CD14-positive monocyte (primary cell): ENCODE results near the gene FDCSP. TPM values are rescaled to one million over a fixed set of nuclear protein-coding genes. Genes with fewer than 3 reads are reported as not detected.

ENCODE experiments used
- DNase-seq, 3 donors: peaks; one replicate each; pipeline ENCODE4 v3.0.0-alpha.2; 2011 to 2022
- H2AFZ ChIP-seq: 2 replicates; pipeline ENCODE4 v1.6.0; 2012; ENCODE audit warnings: mild to moderate bottlenecking, low read depth, low read length, inconsistent platforms; ENCODE audit not compliant: insufficient read depth, poor library complexity, severe bottlenecking
- H3K27ac ChIP-seq, 2 donors: 1 replicate in 1 of 2; 2 replicates in 1 of 2; pipeline ENCODE4 v1.5.1; 2012 to 2013; ENCODE audit warnings: low read length in 2 of 2, control low read depth in 1 of 2, inconsistent platforms in 1 of 2, low read depth in 1 of 2, mild to moderate bottlenecking in 1 of 2
- H3K27me3 ChIP-seq, 2 donors: one replicate each; pipeline versions ENCODE4 v1.6.0 to v1.6.1; 2011 to 2013; ENCODE audit warnings: low read length in 2 of 2; ENCODE audit not compliant: control insufficient read depth in 2 of 2, insufficient read depth in 2 of 2
- H3K36me3 ChIP-seq, 2 donors: replicated peaks in 1 of 2; 1 replicate in 1 of 2; 2 replicates in 1 of 2; pipeline versions ENCODE4 v1.5.1 to v1.6.1; 2012 to 2013; ENCODE audit warnings: low read length in 2 of 2, control low read depth in 1 of 2, inconsistent platforms in 1 of 2, mild to moderate bottlenecking in 1 of 2; ENCODE audit not compliant: insufficient read depth in 2 of 2, control insufficient read depth in 1 of 2
- H3K4me1 ChIP-seq, 2 donors: 1 replicate in 1 of 2; 2 replicates in 1 of 2; pipeline versions ENCODE4 v1.5.1 to v1.6.1; 2012 to 2013; ENCODE audit warnings: low read length in 2 of 2, control low read depth in 1 of 2, inconsistent platforms in 1 of 2, mild to moderate bottlenecking in 1 of 2, moderate library complexity in 1 of 2; ENCODE audit not compliant: insufficient read depth in 2 of 2, control insufficient read depth in 1 of 2
- H3K4me2 ChIP-seq: replicated peaks from 2 replicates; pipeline ENCODE3; 2012; ENCODE audit warnings: low read length, moderate library complexity, mild to moderate bottlenecking; ENCODE audit not compliant: poor library complexity, severe bottlenecking; ENCODE audit errors: extremely low read depth
- H3K4me3 ChIP-seq, 3 experiments: fragments of 200-600 bp in 1 of 3; sonication (generic) in 1 of 3; replicated peaks in 1 of 3; 1 replicate in 2 of 3; 2 replicates in 1 of 3; pipeline ENCODE4 v1.5.1; 2011 to 2013; ENCODE audit warnings: low read length in 3 of 3, mild to moderate bottlenecking in 3 of 3, control low read depth in 2 of 3, low read depth in 2 of 3, inconsistent platforms in 1 of 3, moderate library complexity in 1 of 3
- H3K79me2 ChIP-seq: 2 replicates; pipeline ENCODE4 v1.6.0; 2012; ENCODE audit warnings: mild to moderate bottlenecking, control low read depth, inconsistent platforms, low read length, moderate library complexity; ENCODE audit not compliant: insufficient read depth
- H3K9ac ChIP-seq: 2 replicates; pipeline ENCODE4 v1.6.0; 2017; ENCODE audit warnings: low read length, mild to moderate bottlenecking; ENCODE audit not compliant: insufficient read depth, poor library complexity, severe bottlenecking
- H3K9me3 ChIP-seq, 2 donors: replicated peaks in 1 of 2; 1 replicate in 1 of 2; 2 replicates in 1 of 2; pipeline versions ENCODE4 v1.5.1 to v1.6.1; 2012 to 2013; ENCODE audit warnings: low read length in 2 of 2, control low read depth in 1 of 2; ENCODE audit not compliant: control insufficient read depth in 1 of 2, insufficient read depth in 1 of 2
- H4K20me1 ChIP-seq: 2 replicates; pipeline ENCODE4 v1.6.0; 2012; ENCODE audit warnings: mild to moderate bottlenecking, low read length, control low read depth, moderate library complexity; ENCODE audit not compliant: insufficient read depth
- H3K27ac Mint-ChIP-seq, 7 donors: one replicate each; pipeline ENCODE4 v1.8.0; 2020; ENCODE audit warnings: mild to moderate bottlenecking in 7 of 7, mixed read lengths in 7 of 7, moderate library complexity in 6 of 7, inconsistent platforms in 2 of 7
- H3K27me3 Mint-ChIP-seq, 3 donors: one replicate each; pipeline ENCODE4 v1.8.0; 2021 to 2022; ENCODE audit warnings: low read depth in 3 of 3, mild to moderate bottlenecking in 3 of 3, mixed read lengths in 3 of 3, moderate library complexity in 3 of 3, inconsistent platforms in 1 of 3
- H3K36me3 Mint-ChIP-seq, 2 donors: one replicate each; pipeline ENCODE4 v1.8.0; 2020; ENCODE audit warnings: mixed read lengths in 2 of 2, inconsistent platforms in 1 of 2, mild to moderate bottlenecking in 1 of 2
- H3K4me1 Mint-ChIP-seq: one replicate; pipeline ENCODE4 v1.8.0; 2020; ENCODE audit warnings: mild to moderate bottlenecking, mixed read lengths
- H3K4me3 Mint-ChIP-seq, 2 donors: one replicate each; pipeline ENCODE4 v1.8.0; 2020; ENCODE audit warnings: mild to moderate bottlenecking in 2 of 2, mixed read lengths in 2 of 2, moderate library complexity in 1 of 2
- H3K9me3 Mint-ChIP-seq, 7 donors: one replicate each; pipeline ENCODE4 v1.8.0; 2020 to 2022; ENCODE audit warnings: mixed read lengths in 7 of 7, mild to moderate bottlenecking in 6 of 7, moderate library complexity in 6 of 7, inconsistent platforms in 2 of 7
- WGBS: methylation state at CpG from one replicate; pipeline ENCODE4 v1.1.5; 2013; ENCODE audit warnings: missing lambda C conversion rate; ENCODE audit not compliant: insufficient coverage; 5-methylcytosine and 5-hydroxymethylcytosine counted together
- intact Hi-C, 2 donors: fragments of 100-400 bp; cut with micrococcal nuclease; formaldehyde crosslinking; loops; one replicate each; pipeline versions ENCODE4 v1.15.0 to v1.15.1; 2023
- polyA plus RNA-seq, 3 donors: library from polyadenylated mRNA; depleted of rRNA in 1 of 3; unstranded in 2 of 3; stranded (reverse) in 1 of 3; fragments of 300-500 nt in 2 of 3; fragments of >200 nt in 1 of 3; fragmentation: Illumina TruSeq in 2 of 3; gene quantifications; 1 replicate in 2 of 3; 2 replicates in 1 of 3; pipeline ENCODE4 v1.2.3, GENCODE V29; 2012 to 2021
- TF ChIP-seq, protein P1 (sequence below): fragments of 200-600 bp; IDR thresholded peaks from one replicate; pipeline ENCODE4 v1.8.0; 2022; ENCODE audit warnings: antibody characterized with exemption, mild to moderate bottlenecking

Gene FDCSP
- polyA plus RNA-seq, 3 donors, result not detected

GRCh38 chr4:70183168-70183939 is 42.6 kb upstream of the FDCSP start:
- Histone ChIP-seq H3K4me1 (no peaks in the 10 kb centered on the region), H3K4me2 (no peak overlapping the region), H3K27me3 (no peaks in the 10 kb centered on the region), H3K27ac (no peak overlapping the region), H3K79me2 (no peaks in the 10 kb centered on the region), H3K36me3 (no peaks in the 10 kb centered on the region), H3K9me3 (no peaks in the 10 kb centered on the region), H2AFZ (no peak overlapping the region), H3K9ac (no peak overlapping the region), H4K20me1 (no peaks in the 10 kb centered on the region), H3K4me3 (no peak overlapping the region)
- peak in 2 of 3 donors; percentile 4 to 16 for DNase-seq
- Mint-ChIP-seq H3K27ac (no peak overlapping the region), H3K36me3 (no peaks in the 10 kb centered on the region), H3K9me3 (no peaks in the 10 kb centered on the region), H3K27me3 (peaks cover 0 to 2% (median 1%) of the 10 kb centered on the region in 3 donors), H3K4me1 (no peaks in the 10 kb centered on the region), H3K4me3 (no peak overlapping the region)
- TF ChIP-seq, protein P1, sequence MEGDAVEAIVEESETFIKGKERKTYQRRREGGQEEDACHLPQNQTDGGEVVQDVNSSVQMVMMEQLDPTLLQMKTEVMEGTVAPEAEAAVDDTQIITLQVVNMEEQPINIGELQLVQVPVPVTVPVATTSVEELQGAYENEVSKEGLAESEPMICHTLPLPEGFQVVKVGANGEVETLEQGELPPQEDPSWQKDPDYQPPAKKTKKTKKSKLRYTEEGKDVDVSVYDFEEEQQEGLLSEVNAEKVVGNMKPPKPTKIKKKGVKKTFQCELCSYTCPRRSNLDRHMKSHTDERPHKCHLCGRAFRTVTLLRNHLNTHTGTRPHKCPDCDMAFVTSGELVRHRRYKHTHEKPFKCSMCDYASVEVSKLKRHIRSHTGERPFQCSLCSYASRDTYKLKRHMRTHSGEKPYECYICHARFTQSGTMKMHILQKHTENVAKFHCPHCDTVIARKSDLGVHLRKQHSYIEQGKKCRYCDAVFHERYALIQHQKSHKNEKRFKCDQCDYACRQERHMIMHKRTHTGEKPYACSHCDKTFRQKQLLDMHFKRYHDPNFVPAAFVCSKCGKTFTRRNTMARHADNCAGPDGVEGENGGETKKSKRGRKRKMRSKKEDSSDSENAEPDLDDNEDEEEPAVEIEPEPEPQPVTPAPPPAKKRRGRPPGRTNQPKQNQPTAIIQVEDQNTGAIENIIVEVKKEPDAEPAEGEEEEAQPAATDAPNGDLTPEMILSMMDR, result peak; percentile 61
- intact Hi-C loops, result no loop called here
- 20% methylated on average over 2 of the region's 6 CpGs for WGBS

- Histone ChIP-seq H3K9ac (no peak overlapping the region), H3K27ac (no peak overlapping the region), H2AFZ (no peak overlapping the region), H3K79me2 (no peaks in the 10 kb centered on the region), H3K9me3 (no peaks in the 10 kb centered on the region), H4K20me1 (no peaks in the 10 kb centered on the region), H3K4me3 (no peak overlapping the region), H3K36me3 (no peaks in the 10 kb centered on the region), H3K4me2 (no peak overlapping the region), H3K4me1 (no peaks in the 10 kb centered on the region), H3K27me3 (no peaks in the 10 kb centered on the region)
- H3K9me3 Mint-ChIP-seq, result no peaks in the 10 kb centered on the region
- H3K27me3 Mint-ChIP-seq, result peaks cover 0 to 1% (median under 1%) of the 10 kb centered on the region in 3 donors
- no peak overlapping the region for H3K4me3 Mint-ChIP-seq
- no peaks in the 10 kb centered on the region for H3K36me3 Mint-ChIP-seq
- no peak for DNase-seq
- intact Hi-C loops, result no loop called here
- H3K27ac Mint-ChIP-seq, result no peak overlapping the region
- TF ChIP-seq, protein P1, result peak; percentile 39
- no peaks in the 10 kb centered on the region for H3K4me1 Mint-ChIP-seq
- WGBS, result no CpG with 5 or more reads among the region's 1 CpG
These were observed 42.0 kb upstream of the FDCSP start for GRCh38 chr4:70183940-70184246.
